Stimulated activated CD4-positive, alpha-beta T cell treated with anti-CD3 and anti-CD28 coated beads, Interleukin-15, amount 100 ng/mL, for 1 hour (primary cell): ENCODE data around the gene HMGCS1.
"Not testable (repeated sequence)": the region's sequence is repeated elsewhere in the genome, so short reads cannot be mapped to it uniquely, and the experiment has no call there.

Experiments used
- DNase-seq, 2 donors: peaks; one replicate each; pipeline ENCODE4 v3.0.0-alpha.2; 2020; ENCODE audit warnings: low read depth in 1 of 2, low spot score in 1 of 2

Gene HMGCS1

DNA sequence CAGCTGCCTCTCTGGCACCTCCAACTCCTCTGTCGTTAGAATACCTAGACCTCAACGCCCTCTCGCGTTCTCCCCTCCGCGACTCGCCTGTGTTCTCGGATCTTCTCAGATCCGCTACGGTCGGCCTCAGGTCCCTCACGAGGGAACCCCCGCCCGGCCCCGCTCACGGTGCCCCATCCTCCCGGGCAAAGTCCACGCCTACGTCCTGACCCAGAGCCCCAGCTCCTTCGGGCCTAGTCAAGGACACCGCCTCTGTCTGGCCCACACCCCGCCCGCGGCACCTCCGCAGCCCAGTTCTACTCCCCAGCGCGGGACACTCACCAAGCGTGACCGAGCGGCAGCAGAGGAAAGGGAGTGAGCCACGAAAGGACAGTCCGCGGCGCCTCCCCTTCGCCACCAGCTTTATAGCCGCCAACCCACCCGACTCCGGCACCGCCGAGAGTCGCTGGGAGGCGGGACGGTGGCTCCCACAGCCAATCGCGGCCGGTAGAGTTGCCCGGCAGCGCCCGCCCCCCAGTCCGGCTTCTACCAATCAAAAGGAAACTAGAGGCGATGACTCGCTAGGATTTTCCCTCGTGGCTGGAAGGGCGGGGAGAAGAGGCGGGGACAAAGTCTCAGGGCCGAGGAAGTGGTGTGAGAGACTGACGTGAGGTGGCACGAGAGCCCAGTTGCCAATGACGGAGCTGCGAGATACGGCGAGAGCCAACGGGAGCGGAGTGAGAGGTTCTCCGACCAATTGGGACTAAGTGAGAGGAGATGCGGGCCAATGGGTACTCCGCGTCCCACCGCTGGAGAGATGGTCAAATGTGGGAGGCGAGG is at the start of gene HMGCS1:
TSS of gene HMGCS1 (minus strand) at position 378 of the 819 bp plus-strand sequence. CDS start 14,447 bp downstream, outside the sequence.
- peak; percentile 94 to 95 for DNase-seq

DNA sequence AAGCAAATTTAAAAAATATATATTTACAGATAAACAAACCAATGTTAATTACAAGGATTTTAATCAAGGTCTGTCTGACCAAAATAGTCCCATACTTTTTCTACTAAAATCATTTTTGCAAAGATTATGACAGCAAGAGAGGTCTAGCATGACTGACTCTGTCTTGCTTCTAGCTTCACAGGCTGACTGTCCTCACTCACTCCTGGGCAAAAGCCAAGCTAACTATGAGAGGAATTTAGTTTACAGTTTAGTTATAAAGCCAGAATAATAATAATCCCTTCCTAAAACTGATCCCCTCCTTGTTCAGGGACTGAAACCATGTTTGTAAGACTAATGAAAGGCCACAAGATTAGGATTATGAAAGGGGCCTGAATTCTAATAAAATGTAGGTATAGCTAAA is 45.5 kb upstream of the HMGCS1 start:
- DNase-seq: no peak

DNA sequence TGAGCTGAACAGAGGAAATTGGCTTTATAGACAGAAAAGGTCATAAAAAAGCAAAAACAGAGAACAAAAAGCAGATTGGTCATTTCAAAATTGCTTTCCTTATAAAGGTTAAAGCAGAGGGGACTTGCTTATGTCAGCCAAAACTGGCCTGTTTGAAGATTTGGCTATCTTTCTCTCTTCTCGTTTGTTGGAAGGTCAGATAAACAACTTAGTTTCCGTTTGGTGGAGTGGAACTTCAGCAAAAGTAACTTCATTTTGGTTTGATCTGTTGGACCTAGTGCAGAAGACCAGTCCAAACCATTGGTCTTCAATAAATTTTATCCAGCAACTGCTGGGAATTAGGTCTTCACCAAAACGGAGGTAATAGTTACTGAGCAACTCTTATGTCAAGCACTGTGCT is 45.1 kb upstream of the HMGCS1 start:
- DNase-seq: no peak

DNA sequence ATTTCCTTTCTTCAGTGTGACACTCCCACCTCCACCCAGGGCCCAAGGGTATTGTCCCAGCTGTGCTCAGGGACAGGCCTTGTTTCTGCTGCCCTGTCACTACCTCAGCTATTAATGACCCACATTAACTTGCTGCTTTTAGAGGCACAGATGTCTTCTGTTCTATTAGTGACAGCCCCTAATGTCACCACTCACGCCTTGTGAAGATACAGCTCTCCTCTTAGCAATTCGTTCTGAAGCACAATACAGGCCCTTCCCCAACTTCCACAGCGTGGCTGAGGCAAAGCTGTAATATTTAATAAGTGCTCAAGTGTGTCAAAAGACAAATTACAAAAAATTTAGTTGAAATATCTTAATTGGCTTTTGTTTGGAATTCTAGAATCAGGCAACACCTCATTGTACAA is 44.7 kb upstream of the HMGCS1 start:
- DNase-seq: no peak

DNA sequence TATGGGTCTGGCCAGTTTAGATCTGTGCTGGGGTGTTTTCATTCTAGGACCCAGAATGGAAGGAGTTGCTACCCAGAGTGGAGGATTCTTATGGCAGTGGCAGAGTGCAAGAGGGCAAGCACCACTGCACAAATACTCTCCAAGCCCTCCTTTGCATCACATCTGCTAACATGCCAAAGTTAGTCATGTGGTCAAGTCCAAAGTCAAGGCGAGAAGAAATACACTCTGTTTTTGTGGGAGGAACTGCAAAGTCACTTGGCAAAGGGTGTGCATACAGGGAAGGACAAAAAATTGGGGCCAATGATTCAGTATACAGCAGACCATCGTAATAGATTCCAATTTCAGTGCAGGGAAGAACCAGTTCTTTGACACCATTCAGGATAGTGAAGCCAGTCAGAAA is 43.9 kb upstream of the HMGCS1 start:
- no peak for DNase-seq

DNA sequence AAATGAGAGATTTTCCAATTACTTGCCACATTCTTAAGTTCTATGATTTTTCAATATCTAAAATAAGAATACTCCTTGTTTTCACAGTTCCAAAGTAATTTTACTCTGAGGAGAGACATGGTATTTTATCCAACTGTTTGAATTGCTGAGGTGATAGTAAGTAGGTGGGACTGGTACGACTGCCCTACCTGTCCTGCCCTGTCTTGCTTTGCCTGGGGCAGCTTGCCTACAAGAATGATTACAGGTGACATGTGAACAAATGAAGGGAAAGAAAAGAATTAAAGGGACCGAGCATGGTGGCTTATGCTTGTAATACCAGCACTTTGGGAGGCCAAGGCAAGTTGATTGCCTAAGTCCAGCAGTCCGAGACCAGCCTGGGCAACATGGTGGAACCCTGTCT is 41.6 kb upstream of the HMGCS1 start:
- DNase-seq: no peak

DNA sequence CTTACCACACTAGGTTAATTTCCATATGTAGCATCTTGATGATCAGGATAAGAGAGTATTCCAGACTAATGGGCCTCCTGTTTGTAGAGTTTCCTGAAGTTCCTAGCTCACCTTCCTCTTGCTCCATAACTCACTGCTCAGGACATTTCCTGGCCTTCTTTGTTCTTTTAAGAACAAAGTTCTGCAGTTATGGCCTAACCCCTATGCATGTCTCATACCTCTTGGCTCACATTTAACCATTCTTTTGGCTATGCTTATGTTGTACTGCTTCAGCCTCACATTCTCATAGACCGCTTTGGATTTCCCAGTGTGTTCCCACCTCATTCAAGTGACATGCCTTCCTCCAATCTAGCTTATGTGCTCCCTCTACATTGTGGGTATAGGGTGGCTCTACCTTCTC is 40.5 kb upstream of the HMGCS1 start:
- no peak for DNase-seq

DNA sequence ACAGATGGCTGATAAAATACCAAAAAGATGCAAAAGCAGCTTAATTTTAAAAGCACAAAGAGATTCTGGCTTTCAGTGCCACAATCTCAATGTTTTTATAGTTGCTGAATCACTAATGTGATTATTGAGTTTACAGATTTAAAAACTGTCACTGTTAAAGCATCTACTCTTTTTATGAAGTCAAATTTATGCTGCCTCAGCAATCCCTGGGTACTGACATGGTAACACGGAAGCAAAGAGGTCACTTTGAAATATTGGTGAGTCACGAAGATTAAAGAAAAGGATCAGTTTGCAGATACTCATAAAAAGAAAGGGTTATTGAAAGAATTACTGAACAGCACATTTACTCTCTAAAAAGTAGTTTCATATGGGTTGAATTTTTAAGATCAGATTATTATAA is 39.7 kb upstream of the HMGCS1 start:
- no peak for DNase-seq

DNA sequence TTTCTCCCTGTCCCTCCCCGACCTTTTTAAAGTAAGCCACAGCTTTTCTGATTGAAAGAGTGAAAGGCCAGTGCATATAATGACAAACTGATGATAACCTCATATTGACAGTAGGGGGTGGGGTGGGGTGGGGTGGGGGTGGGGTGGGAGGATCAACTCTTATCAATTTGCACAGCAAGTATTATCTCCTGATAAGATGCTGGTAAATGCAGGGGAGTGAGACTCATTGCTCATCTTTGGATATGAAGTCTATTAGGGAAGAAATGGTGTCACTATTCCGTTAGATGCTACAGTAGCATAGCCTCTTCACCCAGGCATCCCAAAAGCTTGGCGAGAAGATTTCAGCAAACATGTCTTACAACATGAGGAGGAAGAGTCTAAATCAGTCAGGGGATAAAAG is 38.9 kb upstream of the HMGCS1 start:
- DNase-seq: no peak

DNA sequence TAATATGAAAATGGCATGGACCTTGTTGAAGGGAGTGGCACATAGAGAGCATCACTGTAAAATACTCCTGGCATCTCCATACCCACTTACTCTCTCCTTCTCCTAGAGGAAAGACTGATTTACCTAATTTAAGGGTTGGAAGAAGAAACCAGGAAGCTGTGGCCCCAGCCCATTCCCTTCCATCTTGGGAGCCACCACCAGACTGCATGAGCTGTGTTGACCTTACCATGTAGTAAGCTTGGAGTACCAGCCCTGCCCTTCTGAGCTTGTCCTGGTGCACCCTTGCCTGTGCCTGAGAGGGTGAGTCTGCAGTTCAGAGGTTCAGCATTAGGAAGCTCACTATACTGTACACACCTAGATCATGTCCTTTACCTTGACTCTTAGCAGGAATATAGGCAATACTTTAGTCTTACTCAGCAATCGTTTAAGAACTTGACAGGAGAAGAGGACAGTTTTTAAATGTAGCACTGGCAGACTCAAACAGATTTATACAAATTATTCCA is 35.7 kb upstream of the HMGCS1 start:
- no peak for DNase-seq

DNA sequence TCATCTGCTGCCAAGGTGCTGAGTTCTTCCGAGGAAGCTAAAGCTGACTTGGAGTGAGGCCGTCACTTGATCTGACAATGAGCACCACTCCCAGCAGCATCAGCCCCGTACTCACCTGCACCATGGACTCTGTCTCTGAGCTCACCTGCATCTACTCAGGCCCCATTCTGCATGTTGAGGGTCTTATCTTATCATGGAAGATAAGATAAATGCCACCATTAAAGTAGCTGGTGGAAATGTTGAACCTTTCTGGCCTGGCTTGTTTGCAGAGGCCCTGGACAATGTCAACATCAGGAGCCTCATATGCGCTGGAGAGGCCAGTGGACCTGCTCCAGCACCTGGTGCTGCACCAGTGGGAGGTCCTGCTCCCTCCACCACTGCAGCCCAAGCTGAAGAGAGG is 35.0 kb upstream of the HMGCS1 start:
- no peak for DNase-seq

DNA sequence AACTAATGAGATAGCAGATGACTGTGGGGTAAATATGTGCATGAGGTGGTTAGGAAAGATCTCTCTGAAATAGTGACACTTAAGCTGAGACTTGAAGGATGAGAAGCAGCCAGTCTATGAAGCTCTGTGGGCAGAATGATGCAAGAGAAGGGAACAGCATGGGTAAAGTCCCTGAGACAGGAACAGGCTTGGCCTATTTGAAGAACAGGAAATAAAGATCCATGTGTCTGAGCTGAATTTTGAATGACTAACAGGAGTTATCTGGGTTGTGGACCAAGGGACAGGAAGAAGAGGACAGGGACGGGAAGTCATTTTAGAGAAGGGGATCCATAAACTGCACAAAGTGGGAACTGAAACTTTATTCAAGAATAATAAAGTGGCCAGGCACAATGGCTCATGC is 25.6 kb upstream of the HMGCS1 start:
- no peak for DNase-seq

DNA sequence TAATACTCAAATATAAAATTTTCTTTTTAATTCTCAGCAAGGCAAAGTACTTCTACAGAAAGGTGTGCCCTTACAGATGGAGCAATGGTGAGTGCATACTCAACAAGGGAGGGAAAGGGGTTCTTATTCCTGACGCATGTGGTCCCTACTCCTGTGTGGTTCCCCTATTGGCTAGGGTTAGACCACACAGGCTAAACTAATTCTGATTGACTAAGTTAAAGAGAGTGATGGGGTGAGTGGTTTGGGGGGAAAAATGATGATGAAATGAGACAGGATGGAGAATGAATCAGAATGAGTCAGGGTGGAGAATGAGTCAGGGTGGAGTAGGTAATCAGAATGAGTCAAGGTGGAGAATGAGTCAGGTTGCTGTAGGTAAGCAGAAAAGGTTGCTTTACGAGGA is 22.9 kb upstream of the HMGCS1 start:
- DNase-seq: no peak

DNA sequence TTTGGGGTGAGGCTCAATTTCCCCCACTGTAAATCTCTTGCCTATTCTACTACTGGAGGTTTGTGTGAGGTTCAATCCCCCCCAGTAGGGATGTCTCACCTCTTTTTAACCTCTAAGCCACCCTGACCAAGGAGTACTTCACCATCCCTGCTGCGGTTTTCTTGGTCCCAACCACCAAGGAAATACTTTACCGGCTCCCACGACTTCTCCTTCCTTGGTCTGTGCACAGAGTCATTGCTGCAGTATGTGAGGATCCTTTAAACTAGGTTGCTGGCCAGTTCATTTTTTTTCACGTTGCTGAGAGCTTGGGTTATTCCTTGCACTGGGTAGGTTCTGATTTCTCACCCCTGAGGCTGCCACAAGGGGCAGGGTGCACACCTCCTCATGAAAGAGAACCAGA is 22.5 kb upstream of the HMGCS1 start:
- no peak for DNase-seq

DNA sequence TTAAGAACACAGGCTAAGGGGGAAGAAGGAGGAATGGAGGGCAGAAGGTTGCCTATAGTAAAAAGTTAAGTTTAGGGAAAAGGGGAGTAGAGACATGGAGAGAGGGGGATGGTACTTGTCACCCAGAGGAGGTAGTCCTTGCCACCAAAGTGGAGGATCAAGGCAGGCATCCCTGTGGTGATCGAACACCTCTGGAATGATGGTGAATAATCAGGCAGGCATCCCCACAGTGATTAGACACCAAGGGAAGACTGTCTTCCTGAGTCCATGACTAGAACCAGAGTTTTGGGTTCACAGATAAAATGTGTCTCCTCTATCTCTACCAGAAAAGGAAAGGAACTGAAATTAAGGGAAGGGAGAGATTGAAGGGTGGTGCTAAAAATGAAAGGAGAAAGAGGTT is 19.2 kb upstream of the HMGCS1 start:
- DNase-seq: no peak

DNA sequence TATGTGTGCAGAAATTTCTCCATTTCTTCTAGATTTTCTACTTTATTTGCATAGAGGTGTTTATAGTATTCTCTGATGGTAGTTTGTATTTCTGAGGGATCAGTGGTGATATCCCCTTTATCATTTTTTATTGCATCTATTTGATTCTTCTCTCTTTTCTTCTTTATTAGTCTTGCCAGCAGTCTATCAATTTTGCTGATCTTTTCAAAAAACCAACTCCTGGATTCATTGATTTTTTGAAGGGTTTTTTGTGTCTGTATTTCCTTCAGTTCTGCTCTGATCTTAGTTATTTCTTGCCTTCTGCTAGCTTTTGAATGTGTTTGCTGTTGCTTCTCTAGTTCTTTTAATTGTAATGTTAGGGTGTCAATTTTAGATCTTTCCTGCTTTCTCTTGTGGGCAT is 12.4 kb upstream of the HMGCS1 start:
- not testable (repeated sequence) for DNase-seq

DNA sequence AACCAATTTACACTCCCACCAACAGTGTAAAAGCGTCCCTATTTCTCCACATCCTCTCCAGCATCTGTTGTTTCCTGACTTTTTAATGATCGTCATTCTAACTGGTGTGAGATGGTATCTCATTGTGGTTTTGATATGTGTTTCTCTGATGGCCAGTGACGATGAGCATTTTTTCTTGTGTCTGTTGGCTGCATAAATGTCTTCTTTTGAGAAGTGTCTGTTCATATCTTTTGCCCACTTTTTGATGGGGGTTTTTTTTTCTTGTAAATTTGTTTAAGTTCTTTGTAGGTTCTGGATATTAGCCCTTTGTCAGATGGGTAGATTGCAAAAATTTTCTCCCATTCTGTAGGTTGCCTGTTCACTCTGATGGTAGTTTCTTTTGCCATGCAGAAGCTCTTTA is 10.3 kb upstream of the HMGCS1 start:
- not testable (repeated sequence) for DNase-seq

DNA sequence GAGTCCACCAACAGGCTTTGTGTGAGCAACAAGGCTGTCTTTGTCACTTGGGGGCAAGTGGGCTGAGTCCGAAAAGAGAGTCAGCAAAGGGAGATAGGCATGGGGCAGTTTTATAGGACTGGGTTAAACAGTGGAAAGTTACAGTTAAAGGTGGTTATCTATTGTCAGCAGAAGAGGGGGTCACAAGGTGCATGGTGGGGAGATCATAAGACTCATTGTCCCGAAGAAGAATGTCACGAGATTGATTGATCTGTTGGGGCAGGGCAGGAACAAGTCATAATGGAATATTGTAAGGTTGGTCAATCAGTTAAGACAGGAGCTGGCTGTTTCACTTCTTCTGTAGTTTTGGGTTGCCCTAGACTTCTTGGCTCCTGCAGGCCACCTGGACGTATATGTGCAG is 7.6 kb upstream of the HMGCS1 start:
- DNase-seq: no peak

DNA sequence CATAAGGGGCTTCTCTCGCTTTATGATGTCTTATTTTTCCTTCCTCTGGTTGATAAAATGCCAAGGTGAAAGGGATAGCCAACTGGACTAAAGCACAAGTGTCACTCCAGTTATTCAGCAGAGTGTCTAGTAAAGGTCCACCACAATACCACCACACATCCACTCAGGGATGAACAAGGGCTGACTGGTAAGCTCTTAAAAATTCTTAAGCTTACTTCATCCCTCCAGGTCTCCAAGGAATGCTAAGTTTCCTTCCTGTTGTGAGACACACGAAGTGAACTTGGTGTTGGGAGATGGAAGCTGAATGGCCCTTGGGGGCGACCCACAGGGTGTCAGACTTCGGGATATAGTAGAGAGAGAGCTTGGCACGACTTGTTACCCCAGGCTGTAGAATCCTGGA is 3.2 kb upstream of the HMGCS1 start:
- no peak for DNase-seq

DNA sequence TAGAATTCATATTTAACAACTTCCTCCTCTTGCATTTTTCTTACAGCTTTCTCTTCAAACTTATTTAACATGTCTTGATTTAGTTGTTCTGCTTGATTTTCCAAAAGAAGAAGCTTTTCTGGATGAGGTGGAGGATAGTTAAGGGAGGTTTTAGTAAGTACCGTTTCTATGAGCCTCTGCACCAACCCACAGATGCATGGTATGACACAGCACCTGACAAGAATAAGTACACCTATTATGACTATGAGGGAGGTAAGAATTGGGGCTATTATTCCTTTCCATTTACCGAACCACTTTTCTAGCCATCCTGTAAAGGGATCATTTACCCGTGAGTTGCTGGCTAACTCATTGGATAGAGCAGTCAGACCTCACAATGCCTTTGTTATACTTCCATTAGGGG is 2.5 kb upstream of the HMGCS1 start:
- no peak for DNase-seq

DNA sequence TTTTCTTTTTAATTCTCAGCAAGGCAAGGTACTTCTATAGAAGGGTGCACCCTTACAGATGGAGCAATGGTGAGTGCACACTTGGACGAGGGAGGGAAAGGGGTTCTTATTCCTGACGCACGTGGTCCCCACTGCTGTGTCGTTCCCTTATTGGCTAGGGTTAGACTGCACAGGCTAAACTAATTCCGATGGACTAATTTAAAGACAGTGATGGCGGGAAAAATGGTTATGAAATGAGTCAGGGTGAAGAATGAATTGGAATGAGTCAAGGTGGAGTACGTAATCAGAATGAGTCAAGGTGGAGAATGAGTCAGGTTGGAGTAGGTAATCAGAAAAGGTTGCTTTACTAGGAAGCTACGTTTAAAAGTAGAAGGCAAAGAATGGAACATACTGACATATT is 2.1 kb upstream of the HMGCS1 start:
- no peak for DNase-seq

DNA sequence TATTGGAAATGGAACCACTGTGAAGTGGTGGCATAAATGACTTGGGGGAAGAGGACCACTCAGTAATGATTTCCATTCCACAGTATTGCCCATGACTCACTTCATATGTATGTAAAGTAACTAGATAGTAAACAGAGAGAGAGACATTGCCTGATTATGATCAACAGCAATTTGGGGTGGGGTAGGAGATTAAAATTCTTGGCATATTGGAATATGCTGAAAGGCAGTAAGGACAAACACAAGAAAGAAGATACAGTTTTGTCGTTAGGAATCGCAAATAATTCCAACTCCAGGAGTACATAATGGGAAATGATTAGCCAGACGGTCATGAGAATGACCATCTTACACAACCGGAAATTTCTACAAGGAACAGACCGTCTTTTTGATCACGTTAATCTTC is 1.5 kb upstream of the HMGCS1 start:
- DNase-seq: no peak

DNA sequence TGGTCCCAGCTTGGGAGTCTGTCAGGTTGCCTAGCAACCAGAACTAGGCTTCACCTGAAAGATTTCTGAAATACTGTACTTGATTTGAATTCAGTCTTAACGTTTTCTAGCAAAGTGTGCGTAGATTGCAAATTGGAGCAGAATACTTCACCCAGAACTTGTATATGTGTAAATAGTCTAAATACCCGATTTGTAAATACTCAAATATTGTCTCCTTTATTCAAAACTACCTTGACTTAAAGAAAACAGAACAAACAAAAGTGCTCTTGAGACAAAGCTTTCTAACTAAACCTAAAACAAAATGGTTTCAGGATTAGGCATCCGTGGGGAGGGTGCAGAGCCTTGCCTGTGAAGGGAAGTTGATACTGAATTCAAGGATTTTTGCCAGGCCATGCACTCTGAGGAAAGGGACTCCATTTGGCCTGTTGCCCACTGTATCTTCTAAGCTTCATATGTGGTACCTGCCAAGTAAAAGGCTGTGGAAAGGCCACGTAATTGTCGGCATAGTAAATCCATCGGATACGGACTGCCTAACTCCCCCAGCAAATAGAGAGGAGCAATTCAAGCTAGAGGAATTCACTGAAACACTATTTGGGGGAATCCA is 744 bp upstream of the HMGCS1 start:
- DNase-seq: no peak
